NCI-H460 (cell line): ENCODE results near the gene G3BP2. TPM values are rescaled to one million over a fixed set of nuclear protein-coding genes. Genes with fewer than 3 reads are reported as not detected.
"Not testable (repeated sequence)": the region's sequence is repeated elsewhere in the genome, so short reads cannot be mapped to it uniquely, and the experiment has no call there.

Experiments
- DNase-seq: peaks from one replicate; pipeline ENCODE4 v3.0.0-alpha.2; 2016; ENCODE audit warnings: low read depth; ENCODE audit errors: extremely low read depth
- total RNA-seq: library from RNA; depleted of rRNA; stranded (reverse); fragments of >200 nt; shearing (Covaris generic); gene quantifications from 2 replicates; pipeline ENCODE4 v1.2.3, GENCODE V29; 2014

The G3BP2 gene
- total RNA-seq, 1 experiment from 2014 or later, result 112 TPM

DNA sequence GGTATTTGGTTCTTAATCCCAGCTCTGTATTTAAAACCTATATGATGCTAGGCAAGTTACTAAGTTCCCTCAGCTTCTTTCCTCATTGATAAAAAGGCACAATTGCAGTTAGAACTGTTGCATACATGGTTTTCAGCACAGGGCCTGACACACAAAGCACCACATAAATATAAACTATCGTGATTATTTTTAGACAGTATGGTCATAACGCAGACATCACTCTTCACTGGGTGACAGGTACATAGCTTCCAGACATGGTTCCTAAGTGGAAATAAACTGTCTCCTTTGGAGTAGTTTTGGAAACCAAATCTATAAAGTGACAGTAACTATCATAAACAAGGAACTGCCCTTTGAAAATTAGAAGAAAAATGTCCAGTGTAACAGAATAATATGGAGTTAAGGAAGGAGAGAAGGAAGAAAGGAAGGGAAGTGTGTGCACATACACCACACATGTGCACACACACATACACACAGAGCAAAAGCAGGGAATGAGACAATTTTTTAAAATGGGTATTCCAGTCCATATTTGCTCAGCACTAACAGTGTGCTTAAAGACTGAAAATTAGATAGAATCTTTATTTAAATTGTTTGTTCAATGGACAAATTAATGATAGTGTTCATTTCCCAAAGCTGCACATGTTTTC is 12.5 kb upstream of the G3BP2 start:
- DNase-seq, result no peak

- DNase-seq, result no peak
Observed at GRCh38 chr4:75683482-75684155, 10.4 kb upstream of the G3BP2 start.

- no peak for DNase-seq
Observed at GRCh38 chr4:75679876-75680575, 6.8 kb upstream of the G3BP2 start.

DNA sequence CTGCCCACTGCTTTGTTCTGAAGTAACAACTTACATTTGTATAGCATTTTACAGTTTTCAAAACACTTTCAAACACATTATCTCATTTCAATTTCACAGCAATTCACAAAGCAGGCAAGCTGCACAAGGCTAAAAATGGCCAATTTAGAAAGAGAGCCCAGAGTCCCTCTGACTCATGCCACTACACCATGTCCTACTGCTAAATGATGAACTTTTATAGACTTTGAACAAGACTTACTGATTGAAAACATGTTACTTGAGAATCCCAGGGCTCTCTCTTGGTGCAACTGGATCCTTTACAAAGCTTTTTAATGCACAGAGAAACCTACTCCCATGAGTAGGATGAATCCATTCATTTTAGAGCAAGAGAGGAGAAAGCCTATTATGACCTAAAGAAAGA is 5.8 kb upstream of the G3BP2 start:
- DNase-seq, result no peak

GRCh38 chr4:75678473-75678872 is 5.3 kb upstream of the G3BP2 start:
- no peak for DNase-seq

GRCh38 chr4:75675004-75675531 is 1.9 kb upstream of the G3BP2 start:
- DNase-seq, result no peak

DNA sequence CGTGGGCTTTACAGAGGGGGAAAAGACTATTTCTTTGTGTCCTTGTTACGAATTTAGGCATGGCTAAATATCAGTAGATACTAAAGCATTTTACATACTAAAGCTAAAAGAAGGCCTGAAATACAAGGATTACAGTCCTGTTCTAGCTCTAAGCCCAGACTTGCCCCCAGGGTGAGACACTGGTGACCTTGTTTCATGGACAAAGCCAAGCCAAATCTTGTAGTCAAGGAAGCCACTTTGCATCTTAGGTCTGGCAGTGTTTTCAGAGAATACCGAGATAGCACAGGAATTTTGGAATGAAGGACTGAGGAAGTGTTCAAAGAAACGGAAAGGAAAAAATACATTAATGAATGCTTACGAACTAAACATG is 733 bp upstream of the G3BP2 start:
- no peak for DNase-seq

DNA sequence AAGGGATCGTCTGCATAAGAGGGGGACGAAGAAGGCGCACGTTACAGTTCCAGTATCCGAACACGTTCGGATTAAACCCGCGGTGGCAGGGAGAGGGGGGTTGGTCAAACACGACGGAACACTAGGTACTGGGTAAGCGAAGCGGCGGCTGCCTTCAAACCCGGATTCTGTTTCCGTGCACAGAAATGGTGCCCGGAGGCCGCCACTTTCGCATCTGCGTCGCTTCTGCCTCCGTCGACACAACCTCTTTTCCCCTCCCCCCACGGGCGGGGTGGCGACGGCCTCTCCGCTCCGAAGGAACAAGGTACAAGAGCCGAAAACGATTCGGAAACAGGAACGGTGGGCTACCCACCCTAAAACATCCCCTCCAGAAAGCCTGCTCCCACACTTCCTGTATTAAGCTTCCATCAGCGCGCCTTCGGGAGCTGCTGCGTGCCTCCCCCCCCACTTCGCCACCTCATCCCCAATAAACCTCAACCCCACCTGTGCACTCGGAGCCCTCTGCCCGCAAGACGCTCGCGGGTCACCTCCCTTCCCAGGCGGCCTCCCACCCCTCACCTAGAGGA is 667 bp downstream of the G3BP2 start:
- DNase-seq, result peak; percentile 22

DNA sequence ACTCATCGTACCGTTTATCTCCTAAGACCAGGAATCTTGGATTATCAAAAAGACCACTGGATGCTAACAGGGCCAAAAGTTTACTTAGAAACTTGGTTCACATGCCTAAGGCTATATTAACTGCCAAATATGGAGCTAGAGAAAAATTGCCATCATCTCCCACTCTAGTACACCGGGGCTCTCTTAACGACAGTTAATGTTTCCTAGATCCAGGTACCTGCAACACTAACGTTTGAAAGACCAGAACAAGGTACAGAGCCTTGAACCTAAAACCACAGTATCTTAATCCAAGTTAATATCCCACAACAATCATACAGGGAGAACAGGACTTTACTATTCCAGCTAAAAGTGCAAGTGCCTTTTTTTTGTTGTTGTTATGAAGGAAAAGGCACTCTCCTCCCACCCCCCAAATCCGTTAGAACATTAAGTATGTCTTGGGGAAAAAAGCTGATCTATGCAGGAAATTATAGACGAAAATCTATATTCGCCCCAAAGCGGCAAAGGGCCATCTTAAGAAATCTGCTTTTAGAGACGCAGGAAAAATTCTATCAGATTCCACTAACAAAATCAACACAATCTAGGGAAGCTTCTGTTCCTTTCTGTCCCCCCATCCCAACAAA is 1.3 kb downstream of the G3BP2 start:
- DNase-seq, result no peak

DNA sequence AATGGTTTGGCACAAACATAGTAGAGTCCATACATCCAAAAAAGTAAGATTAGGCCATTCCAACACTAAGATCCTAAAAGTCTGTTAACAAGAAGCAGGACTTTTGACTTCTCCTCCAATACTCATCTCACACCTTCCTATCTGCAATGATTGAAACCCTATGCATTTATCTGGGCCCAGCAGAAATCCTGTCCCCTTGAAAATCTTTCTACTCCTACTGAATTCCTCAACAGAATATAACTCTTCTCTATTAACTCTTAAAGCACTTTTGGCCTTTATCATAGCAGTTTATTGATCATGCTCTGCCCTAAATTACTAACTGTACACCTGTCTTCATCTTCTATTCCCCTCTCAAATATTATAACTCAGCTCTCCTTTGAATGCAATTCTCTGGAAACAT is 4.6 kb downstream of the G3BP2 start:
- no peak for DNase-seq

GRCh38 chr4:75667636-75668035 is 5.6 kb downstream of the G3BP2 start:
- DNase-seq, result not testable (repeated sequence)

DNA sequence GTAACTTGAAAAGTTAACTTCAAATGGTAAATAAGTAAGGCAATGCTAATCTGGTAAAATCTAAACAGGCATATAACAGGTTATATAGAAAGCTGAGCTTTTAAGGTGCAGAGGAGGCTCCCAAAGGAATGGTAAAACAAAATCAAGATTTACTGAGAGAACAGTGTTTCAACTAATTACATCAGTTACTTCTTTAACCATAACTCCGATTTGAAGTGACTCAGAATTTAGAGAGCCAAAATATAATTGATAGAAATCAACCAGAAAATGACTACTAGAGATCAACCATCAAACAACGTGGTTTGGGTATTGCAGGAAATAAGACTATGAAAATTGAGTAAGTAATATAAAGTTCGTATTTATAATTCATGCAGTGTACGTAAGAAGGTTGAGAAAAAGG is 6.9 kb downstream of the G3BP2 start:
- peak; percentile 14 for DNase-seq

DNA sequence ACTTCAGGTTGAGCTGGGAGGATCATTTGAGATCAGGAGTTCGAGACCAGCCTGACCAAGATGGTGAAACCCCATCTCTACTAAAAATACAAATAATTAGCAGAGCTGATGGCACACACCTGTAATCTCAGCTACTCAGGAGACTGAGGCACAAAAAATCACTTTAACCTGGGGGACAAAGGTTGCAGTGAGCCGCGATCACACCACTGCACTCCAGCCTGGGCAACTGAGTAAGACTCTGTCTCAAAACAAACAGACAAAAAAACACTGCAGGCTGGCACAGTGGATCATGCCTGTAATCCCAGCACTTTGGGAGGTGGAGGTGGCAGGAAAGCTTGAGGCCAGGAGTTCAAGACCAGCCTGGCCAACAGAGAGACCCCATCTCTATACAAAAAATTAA is 8.6 kb downstream of the G3BP2 start:
- DNase-seq, result not testable (repeated sequence)

- no peak for DNase-seq
Observed at GRCh38 chr4:75662626-75663025, 10.6 kb downstream of the G3BP2 start.

DNA sequence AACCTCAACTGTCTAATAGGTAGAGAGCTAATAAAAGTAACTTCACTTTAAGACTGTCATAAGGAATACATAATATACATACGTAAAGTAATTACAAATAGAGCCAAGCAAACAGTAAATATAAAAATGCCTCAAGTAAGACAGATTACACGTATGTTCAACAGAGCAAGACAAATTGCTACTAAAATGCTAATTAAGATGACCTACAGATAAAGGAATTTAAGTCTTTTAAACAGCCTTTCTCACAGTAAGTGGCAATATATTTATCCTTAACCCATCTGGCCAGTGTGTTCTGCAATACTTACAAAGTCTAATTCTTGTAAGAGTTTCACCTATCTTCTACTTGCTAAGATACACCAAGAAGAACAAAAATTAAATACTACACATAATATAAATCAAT is 12.7 kb downstream of the G3BP2 start:
- no peak for DNase-seq

DNA sequence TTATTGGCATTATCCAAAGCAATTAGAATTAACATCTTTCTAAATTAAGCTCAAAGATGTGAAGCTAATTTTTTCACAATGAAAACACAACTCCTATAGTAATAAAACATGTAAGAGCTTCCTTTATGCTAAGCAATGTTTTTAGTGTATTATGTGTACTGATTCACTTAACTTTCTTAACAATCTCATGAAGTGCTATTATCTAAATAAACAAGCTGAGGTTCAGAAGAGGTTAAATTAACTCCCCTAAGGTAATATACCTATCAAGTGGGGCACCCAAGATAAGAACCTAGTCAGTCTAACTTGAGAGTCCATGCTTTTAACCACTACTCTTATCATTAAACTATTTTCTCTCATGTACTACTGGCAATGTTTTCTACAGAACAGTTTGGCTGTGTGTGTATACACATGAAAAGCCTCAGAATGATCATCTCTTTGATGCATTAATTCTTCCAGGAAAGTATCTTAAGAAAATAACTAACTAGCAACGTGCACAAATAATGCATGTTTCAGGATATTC is 13.6 kb downstream of the G3BP2 start:
- DNase-seq, result no peak

DNA sequence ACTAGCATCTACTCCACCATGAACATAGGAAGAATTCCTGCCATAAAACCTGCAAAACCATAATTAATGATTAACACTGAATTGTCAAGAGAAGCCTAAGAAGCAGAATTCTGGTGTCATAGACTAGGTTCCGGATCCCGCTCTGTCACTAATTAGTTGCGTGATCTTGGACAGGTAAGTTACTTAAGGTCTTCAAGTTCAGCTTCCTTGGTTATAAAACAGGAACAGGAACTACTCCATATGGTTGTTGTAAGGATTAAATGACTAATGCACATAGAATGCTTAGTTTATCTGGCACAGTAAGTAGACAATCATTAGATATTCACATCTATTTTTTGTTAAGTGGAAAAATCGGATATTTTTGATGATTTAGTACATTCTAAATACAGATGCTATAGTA is 14.3 kb downstream of the G3BP2 start:
- no peak for DNase-seq

DNA sequence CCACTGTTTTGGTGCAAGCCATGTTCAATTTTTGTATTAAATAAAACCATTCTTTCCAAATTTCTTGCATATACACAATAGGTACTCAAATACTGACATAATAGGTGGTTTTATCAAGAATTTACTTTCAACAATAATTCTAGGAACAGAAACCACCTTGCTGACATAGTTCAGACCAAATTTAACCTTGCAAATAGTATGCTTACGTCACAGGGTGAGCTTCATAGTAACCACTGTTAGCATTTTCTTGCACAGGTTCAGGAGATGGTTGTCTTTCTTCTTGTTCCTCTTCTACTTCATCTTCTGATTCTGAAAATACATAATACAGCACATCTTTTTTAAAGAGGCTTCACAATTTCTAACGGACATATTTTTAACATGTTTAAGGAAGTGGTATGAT is 17.6 kb downstream of the G3BP2 start:
- no peak for DNase-seq

- DNase-seq, result no peak
Observed at GRCh38 chr4:75654905-75655304, 18.3 kb downstream of the G3BP2 start.

GRCh38 chr4:75653845-75654503 is 19.2 kb downstream of the G3BP2 start:
- DNase-seq, result no peak
